SIG-M5 treated with dmso at 0.1 percent for 504 hours (cell line): ENCODE measurements around the gene P2RY8.
A peak's percentile ranks its signal among the peaks of the same experiment; 100 is the strongest.
"Not testable (repeated sequence)": the region's sequence is repeated elsewhere in the genome, so short reads cannot be mapped to it uniquely, and the experiment has no call there.

ENCODE experiments used
- DNase-seq: peaks from one replicate; lab custom pipeline; 2025; ENCODE audit not compliant: unreplicated experiment; lab: John Stamatoyannopoulos, UW

Gene P2RY8

GRCh38 chrX:1545776-1546408 lies 8.9 kb upstream of the P2RY8 start:
- no peak for DNase-seq

GRCh38 chrX:1542994-1543725 lies 6.2 kb upstream of the P2RY8 start:
- no peak for DNase-seq

- not testable (repeated sequence) for DNase-seq
These were observed 2.2 kb upstream of the P2RY8 start for GRCh38 chrX:1539146-1539545.

GRCh38 chrX:1537716-1538090 lies 718 bp upstream of the P2RY8 start:
- not testable (repeated sequence) for DNase-seq

- DNase-seq: no peak
These were observed 314 bp downstream of the P2RY8 start for GRCh38 chrX:1536712-1537030.

GRCh38 chrX:1535241-1536041 lies 1.5 kb downstream of the P2RY8 start:
- DNase-seq: peak; percentile 25

- DNase-seq: peak; percentile 70
These were observed 2.5 kb downstream of the P2RY8 start for GRCh38 chrX:1534301-1535168.

- DNase-seq: no peak
These were observed 3.9 kb downstream of the P2RY8 start for GRCh38 chrX:1533058-1533457.

GRCh38 chrX:1531096-1531890 lies 5.7 kb downstream of the P2RY8 start:
- no peak for DNase-seq

- no peak for DNase-seq
These were observed 7.2 kb downstream of the P2RY8 start for GRCh38 chrX:1529756-1530155.

- DNase-seq: no peak
These were observed 7.7 kb downstream of the P2RY8 start for GRCh38 chrX:1529328-1529727.

- no peak for DNase-seq
These were observed 8.1 kb downstream of the P2RY8 start for GRCh38 chrX:1528884-1529203.

GRCh38 chrX:1528186-1528883 lies 8.7 kb downstream of the P2RY8 start:
- no peak for DNase-seq

- DNase-seq: no peak
These were observed 9.5 kb downstream of the P2RY8 start for GRCh38 chrX:1527457-1527856.

- no peak for DNase-seq
These were observed 10.4 kb downstream of the P2RY8 start for GRCh38 chrX:1526565-1526964.

GRCh38 chrX:1525583-1526355 lies 11.2 kb downstream of the P2RY8 start:
- no peak for DNase-seq

GRCh38 chrX:1524874-1525582 lies 12.0 kb downstream of the P2RY8 start:
- DNase-seq: no peak

GRCh38 chrX:1522905-1523304 lies 14.1 kb downstream of the P2RY8 start:
- DNase-seq: not testable (repeated sequence)
